HG03432 (cell line): ENCODE data around the gene COBLL1.
"Not testable (repeated sequence)": the region's sequence is repeated elsewhere in the genome, so short reads cannot be mapped to it uniquely, and the experiment has no call there.

Experiments used
- ATAC-seq: cut with Tn5 transposase; IDR thresholded peaks from one replicate; pipeline ENCODE4 v1.9.1; 2021; ENCODE audit warnings: mild to moderate bottlenecking, moderate library complexity; ENCODE audit not compliant: unreplicated experiment

Gene COBLL1, protein sequence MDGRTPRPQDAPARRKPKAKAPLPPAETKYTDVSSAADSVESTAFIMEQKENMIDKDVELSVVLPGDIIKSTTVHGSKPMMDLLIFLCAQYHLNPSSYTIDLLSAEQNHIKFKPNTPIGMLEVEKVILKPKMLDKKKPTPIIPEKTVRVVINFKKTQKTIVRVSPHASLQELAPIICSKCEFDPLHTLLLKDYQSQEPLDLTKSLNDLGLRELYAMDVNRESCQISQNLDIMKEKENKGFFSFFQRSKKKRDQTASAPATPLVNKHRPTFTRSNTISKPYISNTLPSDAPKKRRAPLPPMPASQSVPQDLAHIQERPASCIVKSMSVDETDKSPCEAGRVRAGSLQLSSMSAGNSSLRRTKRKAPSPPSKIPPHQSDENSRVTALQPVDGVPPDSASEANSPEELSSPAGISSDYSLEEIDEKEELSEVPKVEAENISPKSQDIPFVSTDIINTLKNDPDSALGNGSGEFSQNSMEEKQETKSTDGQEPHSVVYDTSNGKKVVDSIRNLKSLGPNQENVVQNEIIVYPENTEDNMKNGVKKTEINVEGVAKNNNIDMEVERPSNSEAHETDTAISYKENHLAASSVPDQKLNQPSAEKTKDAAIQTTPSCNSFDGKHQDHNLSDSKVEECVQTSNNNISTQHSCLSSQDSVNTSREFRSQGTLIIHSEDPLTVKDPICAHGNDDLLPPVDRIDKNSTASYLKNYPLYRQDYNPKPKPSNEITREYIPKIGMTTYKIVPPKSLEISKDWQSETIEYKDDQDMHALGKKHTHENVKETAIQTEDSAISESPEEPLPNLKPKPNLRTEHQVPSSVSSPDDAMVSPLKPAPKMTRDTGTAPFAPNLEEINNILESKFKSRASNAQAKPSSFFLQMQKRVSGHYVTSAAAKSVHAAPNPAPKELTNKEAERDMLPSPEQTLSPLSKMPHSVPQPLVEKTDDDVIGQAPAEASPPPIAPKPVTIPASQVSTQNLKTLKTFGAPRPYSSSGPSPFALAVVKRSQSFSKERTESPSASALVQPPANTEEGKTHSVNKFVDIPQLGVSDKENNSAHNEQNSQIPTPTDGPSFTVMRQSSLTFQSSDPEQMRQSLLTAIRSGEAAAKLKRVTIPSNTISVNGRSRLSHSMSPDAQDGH

GRCh38 chr2:164841719-164842623, at the start of gene COBLL1:
TSS of gene COBLL1 (minus strand) at chr2:164841823. CDS start at chr2:164841196, 627 bp downstream.
- ATAC-seq: peak; percentile 80

DNA sequence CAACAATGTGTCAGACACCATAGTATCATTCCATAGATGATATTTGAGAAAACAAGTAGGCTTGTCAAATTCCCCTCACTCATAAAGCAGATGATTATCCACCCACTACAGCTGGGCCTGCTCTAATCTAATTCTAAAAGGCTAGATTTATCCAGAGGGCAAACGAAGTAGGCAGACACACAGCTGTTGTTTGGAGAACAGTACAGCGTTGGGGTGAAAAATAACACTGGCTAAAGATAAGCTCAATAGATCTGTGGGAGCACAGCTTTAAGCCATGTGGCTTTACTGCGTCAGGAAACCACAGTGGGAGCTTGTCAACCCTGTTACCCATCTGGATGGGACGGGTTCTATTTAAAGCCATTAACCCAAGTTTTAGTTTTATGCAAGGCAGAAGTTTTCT, 48.9 kb upstream of the COBLL1 start:
- no peak for ATAC-seq

DNA sequence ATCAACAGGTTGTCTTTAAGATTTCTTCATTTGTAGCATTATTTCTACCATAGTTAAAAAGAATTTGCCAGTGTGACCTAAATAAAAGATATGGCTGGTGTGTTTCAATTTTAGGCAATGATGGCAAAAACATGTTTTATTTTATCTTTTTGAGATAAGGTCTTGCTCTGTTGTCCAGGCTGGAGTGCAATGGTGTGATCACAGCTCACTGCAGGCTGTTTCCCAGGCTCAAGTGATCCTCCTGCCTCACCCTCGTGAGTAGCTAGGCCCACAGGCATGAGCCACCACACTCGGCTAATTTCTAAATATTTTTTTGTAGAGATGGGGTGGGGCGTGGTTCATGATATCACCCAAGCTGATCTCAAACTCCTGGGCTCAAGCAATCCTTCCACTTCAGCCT, 47.0 kb upstream of the COBLL1 start:
- no peak for ATAC-seq

DNA sequence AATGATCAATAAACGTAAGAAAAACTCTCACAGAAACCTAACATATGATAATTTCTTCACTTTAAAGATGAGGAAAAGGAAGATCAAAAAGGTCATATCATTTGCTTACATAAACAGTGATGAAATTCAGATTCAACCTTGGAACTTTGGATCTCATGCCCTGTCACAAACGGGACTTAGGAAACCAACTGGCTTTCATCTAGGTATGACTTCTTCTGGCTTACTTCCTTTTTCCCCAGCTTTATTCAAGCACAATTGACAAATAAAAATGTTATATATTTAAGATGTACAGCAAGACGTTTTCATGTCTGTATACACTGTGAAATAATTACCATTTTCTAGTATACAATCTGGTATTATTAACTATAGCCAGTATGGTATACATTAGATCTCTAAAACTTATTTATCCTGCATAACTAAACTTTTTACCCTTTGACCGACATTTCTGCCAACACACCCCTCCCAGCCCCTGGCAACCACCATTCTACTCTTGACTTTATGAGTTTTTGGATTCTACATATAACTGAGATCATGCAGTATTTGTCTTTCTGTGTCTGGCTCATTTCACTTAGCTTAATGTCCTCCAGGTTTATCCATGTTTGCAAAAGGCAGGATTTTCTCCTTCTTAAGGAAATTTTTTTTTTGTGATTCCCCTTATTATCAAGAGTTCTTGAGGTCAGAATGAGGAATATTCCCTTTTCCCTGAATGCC, 46.0 kb upstream of the COBLL1 start:
- ATAC-seq: no peak

DNA sequence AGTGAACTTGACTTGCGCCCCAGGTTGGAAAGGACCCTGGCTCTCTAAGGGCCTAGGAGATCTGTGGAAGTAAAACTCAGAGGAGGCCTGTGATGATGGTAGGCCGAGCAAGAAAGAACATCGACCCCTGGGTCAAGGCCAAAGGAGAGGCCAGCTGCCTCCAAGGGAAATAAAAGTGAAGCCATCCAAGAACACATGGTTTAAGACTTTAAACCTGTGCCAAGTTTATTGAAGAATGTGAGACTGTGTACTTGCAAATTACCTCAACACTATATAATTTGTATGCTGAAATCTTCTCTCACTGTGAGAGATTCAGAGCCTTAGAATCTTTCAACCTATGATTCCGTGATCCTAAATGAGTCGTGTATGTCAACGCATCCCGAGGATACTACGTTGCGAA, 40.7 kb upstream of the COBLL1 start:
- ATAC-seq: no peak

GRCh38 chr2:164881524-164881923, 39.9 kb upstream of the COBLL1 start:
- no peak for ATAC-seq

- ATAC-seq: no peak
Observed at GRCh38 chr2:164879901-164880535, 38.4 kb upstream of the COBLL1 start.

DNA sequence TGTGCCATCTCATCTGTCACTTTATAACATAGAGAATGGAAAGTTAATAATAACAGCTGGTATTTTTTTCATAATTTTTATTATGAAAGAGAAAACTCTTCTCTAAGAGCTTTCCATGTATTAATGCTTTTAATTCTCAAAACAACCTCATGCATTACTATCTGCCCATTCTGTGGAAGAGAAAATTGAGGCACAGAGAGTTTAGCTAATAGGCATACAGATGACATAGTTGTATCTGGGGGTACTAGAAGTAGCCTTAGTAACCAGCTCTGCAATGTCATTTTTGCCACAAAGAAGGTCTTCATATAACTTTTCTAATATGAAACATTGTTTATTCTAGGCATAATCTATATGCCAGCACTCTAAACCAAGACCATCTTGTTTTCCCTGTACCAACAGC, 36.3 kb upstream of the COBLL1 start:
- ATAC-seq: no peak

DNA sequence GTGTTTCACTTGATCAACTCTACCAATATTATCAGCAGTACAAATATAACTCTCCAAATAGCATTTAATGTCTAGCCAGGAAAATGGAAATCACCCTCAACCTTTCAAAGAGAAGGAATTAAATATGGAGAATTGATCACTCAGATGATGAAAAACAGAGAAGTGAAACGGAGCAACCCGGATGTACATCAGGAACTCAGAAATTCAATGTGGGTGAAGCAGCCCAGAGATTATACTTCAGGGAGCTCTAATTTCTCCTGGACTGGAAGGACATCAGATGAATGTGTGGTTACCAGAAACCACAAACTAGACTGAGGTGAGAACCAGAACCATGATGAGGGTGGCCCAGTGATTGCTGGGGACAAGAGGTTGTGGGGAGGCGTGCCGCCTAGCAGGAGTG, 35.5 kb upstream of the COBLL1 start:
- no peak for ATAC-seq

DNA sequence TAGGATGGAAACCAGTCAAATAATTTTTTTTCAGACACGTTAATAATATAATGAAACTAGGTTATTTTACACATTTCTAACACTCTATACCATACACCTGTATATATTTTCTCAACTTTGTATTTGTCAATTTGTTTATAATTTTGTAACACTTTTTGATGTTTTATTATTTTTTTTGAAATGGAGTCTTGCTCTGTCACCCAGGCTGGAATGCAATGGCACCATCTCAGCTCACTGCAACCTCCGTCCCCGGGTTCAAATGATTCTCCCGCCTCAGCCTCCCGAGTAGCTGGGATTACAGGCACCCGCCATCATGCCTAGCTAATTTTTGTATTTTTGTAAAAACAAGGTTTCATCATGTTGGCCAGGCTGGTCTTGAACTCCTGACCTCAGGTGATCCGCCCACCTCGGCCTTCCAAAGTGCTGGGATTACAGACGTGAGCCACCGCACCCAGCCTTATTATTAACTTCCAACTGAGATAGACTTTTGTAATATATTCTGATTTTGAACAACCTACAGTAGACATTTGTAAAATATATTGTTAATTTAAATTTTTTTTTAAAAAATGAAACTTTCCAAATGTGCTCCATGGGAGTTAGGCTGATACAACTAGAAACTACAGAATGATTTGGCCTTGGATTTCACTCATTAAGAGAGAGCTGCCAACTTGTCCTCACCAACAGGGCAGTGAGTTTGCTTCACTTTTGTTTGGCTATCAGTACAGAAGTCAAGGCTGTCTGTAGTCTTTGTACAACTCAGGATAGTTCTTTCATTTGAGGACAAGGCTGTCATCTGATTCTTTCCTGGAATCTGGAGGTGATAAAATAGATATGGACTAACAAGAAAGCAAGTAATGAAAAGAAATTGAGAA, 33.9 kb upstream of the COBLL1 start:
- ATAC-seq: no peak

DNA sequence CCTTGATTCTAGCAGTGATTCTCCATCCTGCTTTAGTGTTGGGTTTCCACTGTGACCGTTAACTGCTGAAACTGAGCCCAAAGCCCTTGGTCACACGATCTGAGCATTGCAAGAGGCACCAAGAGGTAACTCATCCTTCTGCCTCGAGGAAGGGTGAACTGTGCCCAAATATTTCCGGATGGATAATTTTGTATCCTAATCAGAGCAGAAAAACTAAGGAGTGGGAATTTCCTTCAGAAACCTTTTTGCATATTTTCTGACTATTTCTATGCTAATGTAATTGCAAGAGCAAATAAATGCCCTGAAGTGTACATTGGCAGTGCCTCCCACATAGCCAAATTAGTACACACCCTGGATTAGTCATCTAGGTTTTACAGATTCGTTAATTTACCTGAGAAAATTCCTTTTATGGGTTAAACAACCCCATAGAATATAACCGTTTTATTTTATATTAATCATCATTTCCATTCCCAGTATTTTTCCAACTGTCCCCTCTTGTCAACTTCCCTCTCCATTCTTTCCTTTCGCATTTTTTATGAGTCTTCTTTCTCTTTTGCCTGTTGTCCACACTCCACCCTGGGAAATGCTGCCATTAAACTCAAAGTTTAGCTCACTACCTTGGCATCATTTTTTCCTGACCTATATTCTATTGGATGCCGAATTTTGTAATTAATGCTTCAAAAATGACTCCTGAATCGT, 31.7 kb upstream of the COBLL1 start:
- ATAC-seq: no peak

GRCh38 chr2:164871404-164871803, 29.8 kb upstream of the COBLL1 start:
- ATAC-seq: no peak

DNA sequence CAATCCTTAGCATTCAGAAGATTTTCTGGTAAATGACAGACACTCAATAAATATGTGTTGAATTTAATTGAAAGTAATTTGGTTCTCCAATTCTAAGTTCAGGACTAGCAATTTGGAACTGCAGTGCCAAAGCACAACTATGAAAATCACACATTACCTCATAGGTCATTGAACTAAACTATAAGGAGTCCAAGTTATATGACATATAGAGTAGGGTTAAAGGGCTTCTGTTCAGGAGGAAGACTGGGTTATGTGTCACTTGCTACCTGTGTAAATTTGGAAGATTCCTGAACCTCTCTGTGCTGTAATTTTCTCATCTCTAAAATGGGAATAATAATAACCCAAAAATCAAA, 27.8 kb upstream of the COBLL1 start:
- no peak for ATAC-seq

DNA sequence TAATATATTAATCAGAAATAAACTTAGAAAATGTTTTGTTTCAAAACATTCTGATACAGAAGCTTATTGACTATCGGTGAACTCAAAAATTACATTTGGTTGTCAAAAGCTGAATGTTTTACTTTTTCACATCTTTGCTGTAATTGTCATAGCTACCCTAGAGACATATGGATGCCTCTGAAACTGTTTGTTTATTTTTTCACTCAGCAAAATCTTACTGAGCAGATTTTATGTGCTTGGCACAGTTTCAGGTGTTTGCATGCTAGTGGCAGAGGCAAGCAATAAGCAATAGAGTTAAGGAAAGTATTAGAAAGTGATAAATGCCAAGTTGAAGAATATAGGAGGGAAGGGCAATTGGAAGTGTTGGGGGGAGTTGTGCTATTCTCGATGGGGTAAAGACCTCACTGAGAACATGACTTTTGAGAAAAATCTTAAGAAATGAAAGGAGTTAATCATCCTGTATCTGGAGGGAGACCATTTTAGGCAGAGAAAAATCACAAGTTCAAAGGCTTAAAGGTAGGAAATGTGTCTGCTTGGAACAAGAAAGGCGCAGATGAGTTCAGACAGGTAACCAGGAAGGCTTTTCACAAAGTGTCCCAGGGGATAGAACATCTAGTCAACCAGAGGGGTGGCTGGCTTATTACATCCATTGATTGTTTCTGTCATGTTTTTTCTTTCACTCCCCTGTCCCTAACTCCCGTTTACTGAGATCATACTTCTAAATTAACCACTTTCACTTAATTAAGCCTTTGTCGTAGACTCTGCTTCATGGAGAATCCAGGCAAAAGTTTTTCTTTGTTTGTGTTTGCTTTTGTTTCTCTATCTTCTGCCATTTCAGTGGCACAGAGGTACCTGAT, 27.2 kb upstream of the COBLL1 start:
- ATAC-seq: no peak

DNA sequence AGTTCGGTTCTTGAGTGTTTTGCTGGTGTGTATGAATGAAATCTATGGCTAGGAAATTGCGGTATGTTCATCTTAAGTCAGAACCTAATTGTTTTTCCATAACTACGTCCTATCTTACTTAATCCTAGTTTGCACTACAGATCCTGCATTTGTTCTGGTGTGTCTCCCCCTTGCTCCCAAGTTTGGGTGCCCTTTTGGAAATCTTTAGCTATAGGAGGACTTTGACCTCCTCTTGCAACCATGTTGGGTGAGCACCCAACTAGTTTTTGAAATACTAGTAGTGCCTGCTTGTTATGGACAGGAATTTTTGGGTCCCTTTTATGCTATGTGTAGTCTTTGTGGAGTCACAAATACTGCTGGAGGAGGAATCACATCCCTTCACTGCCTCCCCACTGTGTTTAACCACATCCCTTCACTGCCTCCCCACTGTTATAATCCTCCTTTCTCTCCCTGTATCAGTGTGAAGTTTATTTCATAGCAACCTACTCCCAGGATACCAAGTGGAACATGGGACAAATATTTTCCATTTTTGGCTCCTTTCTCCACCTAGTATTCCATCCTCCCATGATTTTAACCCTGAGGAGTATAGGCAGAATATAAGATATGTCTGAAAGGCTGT, 26.3 kb upstream of the COBLL1 start:
- no peak for ATAC-seq

- ATAC-seq: not testable (repeated sequence)
Observed at GRCh38 chr2:164866381-164866780, 24.8 kb upstream of the COBLL1 start.

- no peak for ATAC-seq
Observed at GRCh38 chr2:164860694-164861042, 19.0 kb upstream of the COBLL1 start.
